HUDEP-2 (cell line): Measurements from ENCODE around the gene NINL.

Experiments
- DNase-seq, 76 experiments: peaks; one replicate each; lab custom pipeline; 2025; ENCODE audit not compliant: unreplicated experiment in 76 of 76; lab: John Stamatoyannopoulos, UW

Gene NINL

GRCh38 chr20:25444556-25444955, 140.8 kb downstream of the NINL start:
- no peak for DNase-seq

- no peak for DNase-seq
Measured at GRCh38 chr20:25439328-25439727, 146.0 kb downstream of the NINL start.

- DNase-seq, result no peak
Measured at GRCh38 chr20:25437153-25437581, 148.2 kb downstream of the NINL start.

- DNase-seq, result no peak
Measured at GRCh38 chr20:25424536-25424935, 160.8 kb downstream of the NINL start.

- no peak for DNase-seq
Measured at GRCh38 chr20:25422032-25422431, 163.3 kb downstream of the NINL start.

- DNase-seq, result no peak
Measured at GRCh38 chr20:25421102-25421501, 164.2 kb downstream of the NINL start.

GRCh38 chr20:25418776-25419175, 166.6 kb downstream of the NINL start:
- no peak for DNase-seq

GRCh38 chr20:25408890-25409289, 176.4 kb downstream of the NINL start:
- no peak for DNase-seq

GRCh38 chr20:25408170-25408547, 177.2 kb downstream of the NINL start:
- DNase-seq, result no peak

- peak in 75 of 76 experiments; percentile 10 to 89 (median 75) for DNase-seq
Measured at GRCh38 chr20:25407311-25408169, 177.8 kb downstream of the NINL start, which contains the start of gene GINS1. TSS of gene GINS1 (plus strand) at chr20:25407673. CDS start at chr20:25407821, 148 bp downstream.
